Myocyte (in vitro differentiated cells): ENCODE data around the gene ZNF783. TPM values are rescaled to one million over a fixed set of nuclear protein-coding genes. Genes with fewer than 3 reads are reported as not detected.
"Not testable (repeated sequence)": the region's sequence is repeated elsewhere in the genome, so short reads cannot be mapped to it uniquely, and the experiment has no call there.

ENCODE experiments used
- DNase-seq: peaks from one replicate; pipeline ENCODE4 v3.0.0-alpha.2; 2012; ENCODE audit warnings: low read depth
- total RNA-seq: library from RNA; depleted of rRNA; stranded (reverse); fragments of >200 nt; gene quantifications from 2 replicates; pipeline ENCODE4 v1.2.3, GENCODE V29; 2014

ZNF783 gene
- total RNA-seq, 1 donor from 2014 or later: 18.1 TPM

DNA sequence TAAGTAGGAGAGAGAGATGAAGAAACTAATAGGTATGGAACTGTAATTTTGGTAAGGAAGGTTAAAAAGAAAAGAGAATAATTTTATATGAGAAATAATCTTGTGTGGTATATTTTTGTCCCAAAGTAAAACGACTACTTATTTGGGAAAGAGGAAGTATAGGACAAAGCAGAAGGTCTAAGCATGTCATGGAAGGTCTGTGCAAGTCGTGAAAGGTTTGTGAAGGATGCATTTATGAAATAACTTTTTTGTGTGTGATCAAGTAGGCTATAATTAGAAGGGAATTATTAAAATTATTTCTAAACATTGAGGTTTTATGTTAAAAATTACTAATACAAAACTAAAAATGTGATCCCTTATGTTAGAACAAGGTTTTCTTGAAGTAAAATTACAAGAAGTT lies 63.3 kb downstream of the ZNF783 start:
- DNase-seq: no peak

- DNase-seq: no peak
These were observed 67.3 kb downstream of the ZNF783 start for GRCh38 chr7:149329265-149329664.

DNA sequence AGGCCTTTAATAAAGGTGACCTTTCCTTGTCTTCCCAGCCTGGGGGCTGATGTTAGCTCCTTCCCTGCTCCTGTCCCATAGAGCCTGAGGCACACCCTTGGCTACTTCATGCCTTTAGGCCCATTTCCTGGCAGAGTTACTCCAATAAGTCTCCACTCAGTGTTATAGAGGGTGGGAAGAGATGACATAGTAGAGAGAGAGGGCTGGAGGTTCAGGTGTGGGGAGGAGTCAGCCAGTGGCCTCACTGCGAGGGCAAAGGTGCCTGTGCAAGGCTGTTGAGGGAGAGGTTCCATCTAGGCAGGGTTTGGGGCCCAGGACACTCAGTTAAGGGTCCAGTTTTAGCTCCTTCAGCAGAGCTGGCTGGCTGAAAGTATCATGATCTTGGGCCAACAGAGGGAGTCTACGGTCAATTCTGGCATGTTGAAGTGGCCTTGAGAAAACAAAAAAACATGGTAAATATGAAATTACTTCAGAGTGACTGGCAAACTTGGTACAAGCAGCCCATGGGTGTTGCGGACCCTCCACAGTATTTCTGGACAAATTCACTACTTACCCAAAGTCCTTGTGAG lies 67.9 kb downstream of the ZNF783 start:
- DNase-seq: no peak

DNA sequence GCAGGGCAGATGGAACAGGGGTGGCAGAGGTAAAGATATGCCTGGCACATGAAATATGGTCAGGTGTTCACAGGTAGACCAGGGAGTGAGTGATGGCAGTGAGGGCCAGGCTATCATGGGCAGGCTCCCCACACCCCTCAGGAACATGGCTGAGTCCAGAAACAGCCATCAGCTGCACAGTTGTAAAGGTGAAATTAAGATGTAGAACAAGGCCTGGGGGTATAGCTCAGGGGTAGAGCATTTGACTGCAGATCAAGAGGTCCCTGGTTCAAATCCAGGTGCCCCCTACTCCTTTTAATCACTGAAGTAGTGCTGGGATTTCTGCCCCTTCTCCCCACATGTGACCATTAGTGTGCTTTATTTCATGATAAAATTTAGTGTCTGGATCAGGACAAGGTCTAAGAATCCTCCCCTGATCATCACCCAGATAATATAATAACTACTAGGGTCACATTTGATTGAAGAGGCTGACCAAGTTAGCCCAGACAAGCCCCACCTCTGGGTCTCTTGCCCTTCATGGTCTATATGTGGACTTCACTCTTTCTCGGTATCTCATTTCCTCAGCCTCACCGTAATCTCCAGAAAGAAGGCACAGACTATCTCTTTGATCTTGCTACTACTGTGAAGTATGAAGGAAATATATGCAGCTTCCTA lies 69.0 kb downstream of the ZNF783 start:
- DNase-seq: no peak

DNA sequence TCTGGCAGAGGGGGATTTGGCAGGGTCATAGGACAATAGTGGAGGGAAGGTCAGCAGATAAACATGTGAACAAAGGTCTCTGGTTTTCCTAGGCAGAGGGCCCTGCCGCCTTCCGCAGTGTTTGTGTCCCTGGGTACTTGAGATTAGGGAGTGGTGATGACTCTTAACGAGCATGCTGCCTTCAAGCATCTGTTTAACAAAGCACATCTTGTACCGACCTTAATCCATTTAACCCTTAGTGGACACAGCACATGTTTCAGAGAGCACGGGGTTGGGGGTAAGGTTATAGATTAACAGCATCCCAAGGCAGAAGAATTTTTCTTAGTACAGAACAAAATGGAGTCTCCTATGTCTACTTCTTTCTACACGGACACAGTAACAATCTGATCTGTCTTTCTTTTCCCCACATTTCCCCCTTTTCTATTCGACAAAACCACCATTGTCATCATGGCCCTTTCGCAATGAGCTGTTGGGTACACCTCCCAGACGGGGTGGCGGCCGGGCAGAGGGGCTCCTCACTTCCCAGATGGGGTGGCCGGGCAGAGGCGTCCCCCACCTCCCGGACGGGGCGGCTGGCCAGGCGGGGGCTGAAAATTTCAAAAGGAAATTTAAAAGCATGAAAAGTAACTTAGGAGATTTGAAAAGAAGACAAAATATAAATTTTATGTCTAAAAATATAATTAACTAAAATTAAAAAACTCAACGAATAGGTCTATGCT lies 70.8 kb downstream of the ZNF783 start:
- DNase-seq: not testable (repeated sequence)

DNA sequence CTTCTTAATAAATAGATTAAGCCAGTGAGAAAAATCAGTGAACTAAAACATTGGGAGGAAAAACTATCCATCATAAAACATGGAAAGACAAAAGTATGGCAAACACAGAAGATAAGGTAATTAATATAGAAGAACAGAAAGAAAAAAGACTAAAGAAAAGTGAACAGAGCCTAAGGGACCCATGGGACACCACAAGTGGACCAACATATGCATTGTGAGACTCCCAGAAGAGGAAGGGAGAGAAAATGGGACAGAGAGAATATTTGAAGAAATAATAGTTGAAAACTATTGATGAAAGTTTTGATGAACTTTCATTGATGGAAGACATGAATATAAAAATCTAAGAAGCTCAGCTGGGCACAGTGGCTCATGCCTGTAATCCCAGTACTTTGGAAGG lies 71.3 kb downstream of the ZNF783 start:
- DNase-seq: no peak

GRCh38 chr7:149334219-149334618 lies 72.2 kb downstream of the ZNF783 start:
- no peak for DNase-seq

Other genes with a start within 250 kb of the ZNF783 start
- gene PDIA4, start 233.7 kb upstream of the ZNF783 start, total RNA-seq: 193 and 411 TPM in 2 replicates
- 5.9 and 6.7 TPM in 2 replicates for gene ZNF786, start 171.5 kb upstream of the ZNF783 start, total RNA-seq
- gene ZNF425, start 135.9 kb upstream of the ZNF783 start, total RNA-seq: 3.6 and 6.7 TPM in 2 replicates
- 17.3 and 21.1 TPM in 2 replicates for gene ZNF398, start 114.7 kb upstream of the ZNF783 start, total RNA-seq
- 25.3 and 27.5 TPM in 2 replicates for gene ZNF282, start 66.7 kb upstream of the ZNF783 start, total RNA-seq
- 5.9 and 8.0 TPM in 2 replicates for gene ZNF212, start 22.5 kb upstream of the ZNF783 start, total RNA-seq
- 13.9 and 14.5 TPM in 2 replicates for gene ZNF777, start 198.9 kb downstream of the ZNF783 start, total RNA-seq
- gene ZNF746, start 235.6 kb downstream of the ZNF783 start, total RNA-seq: 24.6 and 30.2 TPM in 2 replicates